HL-60 (cell line): ENCODE results near the gene CHCHD10.

ENCODE experiments used
- DNase-seq, 2 experiments: peaks; one replicate each; pipeline ENCODE4 v3.0.0-alpha.2; 2010 to 2020; ENCODE audit warnings: low read depth in 1 of 2, low spot score in 1 of 2
- H3K27ac ChIP-seq: fragments of 250-450 bp; sonication (Bioruptor Pico); replicated peaks from 2 replicates; pipeline ENCODE4 v1.5.1; 2020; ENCODE audit warnings: mild to moderate bottlenecking, moderate library complexity
- H3K27me3 ChIP-seq: fragments of 250-450 bp; sonication (Bioruptor Pico); 2 replicates; pipeline ENCODE4 v1.5.1; 2021; ENCODE audit warnings: mild to moderate bottlenecking, moderate library complexity; ENCODE audit not compliant: insufficient read depth, poor library complexity, severe bottlenecking
- H3K4me3 ChIP-seq: replicated peaks from 2 replicates; pipeline ENCODE4 v1.5.1; 2011; ENCODE audit warnings: mild to moderate bottlenecking, control low read depth, low read length; ENCODE audit not compliant: insufficient read depth
- CTCF ChIP-seq: IDR thresholded peaks from one replicate; pipeline ENCODE4 v1.5.1; 2011; ENCODE audit warnings: low read length, control low read depth, inconsistent platforms; ENCODE audit not compliant: insufficient read depth
- GABPA ChIP-seq: IDR thresholded peaks from 2 replicates; pipeline ENCODE4 v1.6.1; 2012; ENCODE audit warnings: low read depth
- POLR2AphosphoS5 ChIP-seq: IDR thresholded peaks from 2 replicates; pipeline ENCODE4 v1.6.1; 2012; ENCODE audit warnings: low read depth
- REST ChIP-seq: IDR thresholded peaks from 2 replicates; pipeline ENCODE4 v1.6.1; 2012; ENCODE audit warnings: low read depth; ENCODE audit not compliant: insufficient replicate concordance
- SPI1 ChIP-seq: IDR thresholded peaks from 2 replicates; pipeline ENCODE4 v1.6.1; 2012; ENCODE audit warnings: low read depth, mild to moderate bottlenecking, borderline replicate concordance

CHCHD10 gene

GRCh38 chr22:23763579-23763945 lies 4.2 kb downstream of the CHCHD10 start:
- DNase-seq, result no peak
- Histone ChIP-seq H3K27me3 (no peaks in the 10 kb centered on the region), H3K4me3 (no peak overlapping the region), H3K27ac (no peak overlapping the region)
- TF ChIP-seq GABPA, result no peak
- no peak for TF ChIP-seq POLR2AphosphoS5
- no peak for TF ChIP-seq CTCF
- no peak for TF ChIP-seq SPI1
- TF ChIP-seq REST, result no peak

- no peaks in the 10 kb centered on the region for H3K27me3 ChIP-seq
- TF ChIP-seq SPI1 (no peak), POLR2AphosphoS5 (no peak), GABPA (no peak), CTCF (no peak), REST (no peak)
- H3K4me3 ChIP-seq, result no peak within 1 kb of the TSS
- no peak within 1 kb of the TSS for H3K27ac ChIP-seq
- DNase-seq, result no peak
These were observed 4.8 kb downstream of the CHCHD10 start, which contains the start of gene C22orf15 for GRCh38 chr22:23762842-23763578. TSS of gene C22orf15 (plus strand) at chr22:23762990. CDS start at chr22:23763307, 317 bp downstream.

- DNase-seq, result no peak
- H3K27me3 ChIP-seq, result no peaks in the 10 kb centered on the region
- H3K27ac ChIP-seq, result no peak overlapping the region
- H3K4me3 ChIP-seq, result no peak overlapping the region
- TF ChIP-seq SPI1 (no peak), POLR2AphosphoS5 (no peak), CTCF (no peak), GABPA (no peak), REST (no peak)
These were observed 7.7 kb downstream of the CHCHD10 start for GRCh38 chr22:23760056-23760455.
